Measurements from ENCODE around the gene UCN.

The UCN gene

GRCh38 chr2:27313882-27314645 is 5.8 kb upstream of the UCN start:
- H3K4me3 ChIP-seq (ENCODE audit: low read depth, low read length) = no peak overlapping the region
- H3K9ac ChIP-seq (ENCODE audit: low read length) = no peak overlapping the region
- H3K36me3 ChIP-seq (ENCODE audit: control insufficient read depth, insufficient read depth, low read length) = peaks cover 16% of the 10 kb centered on the region
- H3K27me3 ChIP-seq (ENCODE audit: control insufficient read depth, insufficient read depth, low read length) = no peaks in the 10 kb centered on the region; the same call in 1 of the 2 replicates
- H3K27ac ChIP-seq (ENCODE audit: low read depth, low read length) = no peak overlapping the region
- no peaks in the 10 kb centered on the region for H3K9me3 ChIP-seq (ENCODE audit: control insufficient read depth, insufficient read depth, low read depth, low read length)
- H3K4me1 ChIP-seq (ENCODE audit: control insufficient read depth, insufficient read depth, low read length) = peaks cover 5% of the 10 kb centered on the region; the same call in 1 of the 2 replicates

GRCh38 chr2:27312152-27312551 is 3.9 kb upstream of the UCN start:
- Histone ChIP-seq H3K4me1 (ENCODE audit: control insufficient read depth, insufficient read depth, low read length) (peaks cover 12% of the 10 kb centered on the region; the same call in 1 of the 2 replicates), H3K9ac (ENCODE audit: low read length) (no peak overlapping the region), H3K4me3 (ENCODE audit: low read depth, low read length) (no peak overlapping the region), H3K27me3 (ENCODE audit: control insufficient read depth, insufficient read depth, low read length) (peaks cover 18% of the 10 kb centered on the region), H3K36me3 (ENCODE audit: control insufficient read depth, insufficient read depth, low read length) (peaks cover 16% of the 10 kb centered on the region), H3K27ac (ENCODE audit: low read depth, low read length) (no peak overlapping the region), H3K9me3 (ENCODE audit: control insufficient read depth, insufficient read depth, low read depth, low read length) (no peaks in the 10 kb centered on the region)

- peaks cover 16% of the 10 kb centered on the region for H3K36me3 ChIP-seq (ENCODE audit: control insufficient read depth, insufficient read depth, low read length)
- H3K4me1 ChIP-seq (ENCODE audit: control insufficient read depth, insufficient read depth, low read length) = peaks cover 13% of the 10 kb centered on the region; the same call in 1 of the 2 replicates
- no peak overlapping the region for H3K9ac ChIP-seq (ENCODE audit: low read length)
- H3K4me3 ChIP-seq (ENCODE audit: low read depth, low read length) = no peak overlapping the region
- H3K27ac ChIP-seq (ENCODE audit: low read depth, low read length) = no peak overlapping the region
- H3K9me3 ChIP-seq (ENCODE audit: control insufficient read depth, insufficient read depth, low read depth, low read length) = no peaks in the 10 kb centered on the region
- H3K27me3 ChIP-seq (ENCODE audit: control insufficient read depth, insufficient read depth, low read length) = peaks cover 43% of the 10 kb centered on the region
Observed at GRCh38 chr2:27309651-27310050, 1.4 kb upstream of the UCN start.

GRCh38 chr2:27307545-27308358 is 493 bp downstream of the UCN start:
- Histone ChIP-seq H3K9ac (ENCODE audit: low read length) (no peak overlapping the region), H3K4me1 (ENCODE audit: control insufficient read depth, insufficient read depth, low read length) (peaks cover 19% of the 10 kb centered on the region), H3K4me3 (ENCODE audit: low read depth, low read length) (peak overlapping the region; percentile 51), H3K27ac (ENCODE audit: low read depth, low read length) (no peak overlapping the region), H3K27me3 (ENCODE audit: control insufficient read depth, insufficient read depth, low read length) (peaks cover 48% of the 10 kb centered on the region), H3K36me3 (ENCODE audit: control insufficient read depth, insufficient read depth, low read length) (peaks cover 16% of the 10 kb centered on the region), H3K9me3 (ENCODE audit: control insufficient read depth, insufficient read depth, low read depth, low read length) (no peaks in the 10 kb centered on the region)

GRCh38 chr2:27307287-27307544 is 1.0 kb downstream of the UCN start:
- H3K4me3 ChIP-seq (ENCODE audit: low read depth, low read length) = peak overlapping the region; percentile 51
- peaks cover 16% of the 10 kb centered on the region for H3K36me3 ChIP-seq (ENCODE audit: control insufficient read depth, insufficient read depth, low read length)
- peaks cover 48% of the 10 kb centered on the region for H3K27me3 ChIP-seq (ENCODE audit: control insufficient read depth, insufficient read depth, low read length)

GRCh38 chr2:27306573-27307286 is 1.5 kb downstream of the UCN start:
- Histone ChIP-seq H3K9ac (ENCODE audit: low read length) (no peak overlapping the region), H3K36me3 (ENCODE audit: control insufficient read depth, insufficient read depth, low read length) (peaks cover 14% of the 10 kb centered on the region), H3K27ac (ENCODE audit: low read depth, low read length) (no peak overlapping the region), H3K9me3 (ENCODE audit: control insufficient read depth, insufficient read depth, low read depth, low read length) (no peaks in the 10 kb centered on the region), H3K4me1 (ENCODE audit: control insufficient read depth, insufficient read depth, low read length) (peaks cover 20% of the 10 kb centered on the region), H3K4me3 (ENCODE audit: low read depth, low read length) (peak overlapping the region; percentile 51), H3K27me3 (ENCODE audit: control insufficient read depth, insufficient read depth, low read length) (peaks cover 48% of the 10 kb centered on the region)

More at GRCh38 chr2:27307287-27307544, 1.0 kb downstream of the UCN start:
- Histone ChIP-seq H3K9me3 (ENCODE audit: control insufficient read depth, insufficient read depth, low read depth, low read length) (no peaks in the 10 kb centered on the region), H3K9ac (ENCODE audit: low read length) (no peak overlapping the region), H3K27ac (ENCODE audit: low read depth, low read length) (no peak overlapping the region), H3K4me1 (ENCODE audit: control insufficient read depth, insufficient read depth, low read length) (peaks cover 20% of the 10 kb centered on the region)

DNA sequence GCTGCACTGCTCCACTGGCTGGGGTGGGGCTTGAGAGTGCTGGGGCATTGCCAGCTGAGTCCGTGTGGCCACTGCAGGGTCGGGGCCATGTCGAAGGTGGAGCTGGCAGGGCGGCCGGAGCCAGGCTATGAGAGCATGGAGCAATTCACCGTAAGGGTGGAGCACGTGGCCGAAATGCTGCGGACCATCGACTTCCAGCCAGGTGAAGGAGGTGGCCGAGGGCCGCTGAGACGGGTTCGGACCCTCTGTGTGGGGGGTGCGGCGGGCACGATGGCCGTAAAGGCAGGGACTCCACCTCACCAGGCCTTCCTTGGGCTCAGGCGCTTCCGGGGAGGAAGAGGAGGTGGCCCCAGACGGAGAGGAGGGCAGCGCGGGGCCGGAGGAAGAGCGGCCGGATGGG is 2.1 kb downstream of the UCN start:
- H3K9me3 ChIP-seq (ENCODE audit: control insufficient read depth, insufficient read depth, low read depth, low read length) = no peaks in the 10 kb centered on the region
- no peak overlapping the region for H3K27ac ChIP-seq (ENCODE audit: low read depth, low read length)
- peaks cover 20% of the 10 kb centered on the region for H3K4me1 ChIP-seq (ENCODE audit: control insufficient read depth, insufficient read depth, low read length)
- H3K4me3 ChIP-seq (ENCODE audit: low read depth, low read length) = peak overlapping the region; percentile 51; the same call in 1 of the 2 replicates
- peaks cover 48% of the 10 kb centered on the region for H3K27me3 ChIP-seq (ENCODE audit: control insufficient read depth, insufficient read depth, low read length)
- peaks cover 8% of the 10 kb centered on the region; the same call in 1 of the 2 replicates for H3K36me3 ChIP-seq (ENCODE audit: control insufficient read depth, insufficient read depth, low read length)
- no peak overlapping the region for H3K9ac ChIP-seq (ENCODE audit: low read length)

DNA sequence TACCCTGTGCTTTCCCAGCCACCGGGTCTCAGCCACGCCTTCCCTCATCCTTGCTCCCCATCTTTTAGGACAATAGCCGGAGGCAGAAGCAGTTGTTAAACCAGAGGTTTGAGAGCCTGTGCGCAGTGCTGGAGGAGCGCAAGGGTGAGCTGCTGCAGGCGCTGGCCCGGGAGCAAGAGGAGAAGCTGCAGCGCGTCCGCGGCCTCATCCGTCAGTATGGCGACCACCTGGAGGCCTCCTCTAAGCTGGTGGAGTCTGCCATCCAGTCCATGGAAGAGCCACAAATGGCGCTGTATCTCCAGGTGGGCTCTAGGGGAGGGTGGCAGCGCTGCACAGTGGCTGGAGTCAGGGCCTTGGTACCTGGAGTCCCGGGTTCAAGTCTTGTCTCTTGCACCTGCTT is 2.7 kb downstream of the UCN start:
- Histone ChIP-seq H3K4me1 (ENCODE audit: control insufficient read depth, insufficient read depth, low read length) (peaks cover 20% of the 10 kb centered on the region), H3K27ac (ENCODE audit: low read depth, low read length) (no peak overlapping the region), H3K27me3 (ENCODE audit: control insufficient read depth, insufficient read depth, low read length) (peaks cover 48% of the 10 kb centered on the region)

GRCh38 chr2:27304488-27305240 is 3.6 kb downstream of the UCN start:
- H3K4me1 ChIP-seq (ENCODE audit: control insufficient read depth, insufficient read depth, low read length) = peaks cover 20% of the 10 kb centered on the region
- no peak overlapping the region for H3K9ac ChIP-seq (ENCODE audit: low read length)
- no peak overlapping the region for H3K27ac ChIP-seq (ENCODE audit: low read depth, low read length)
- H3K36me3 ChIP-seq (ENCODE audit: control insufficient read depth, insufficient read depth, low read length) = 0 out of 2 replicates have a peak, but pooled peaks cover 3% of the 10 kb centered on the region
- H3K27me3 ChIP-seq (ENCODE audit: control insufficient read depth, insufficient read depth, low read length) = peaks cover 48% of the 10 kb centered on the region
- H3K4me3 ChIP-seq (ENCODE audit: low read depth, low read length) = no peak overlapping the region
- H3K9me3 ChIP-seq (ENCODE audit: control insufficient read depth, insufficient read depth, low read depth, low read length) = no peaks in the 10 kb centered on the region

More for the DNA sequence above, 2.7 kb downstream of the UCN start:
- Histone ChIP-seq H3K9me3 (ENCODE audit: control insufficient read depth, insufficient read depth, low read depth, low read length) (no peaks in the 10 kb centered on the region), H3K36me3 (ENCODE audit: control insufficient read depth, insufficient read depth, low read length) (0 out of 2 replicates have a peak, but pooled peaks cover 6% of the 10 kb centered on the region), H3K4me3 (ENCODE audit: low read depth, low read length) (no peak overlapping the region), H3K9ac (ENCODE audit: low read length) (no peak overlapping the region)

Data from HUES6 (cell line).